ENCODE measurements around the gene SLC27A2.

The SLC27A2 gene

DNA sequence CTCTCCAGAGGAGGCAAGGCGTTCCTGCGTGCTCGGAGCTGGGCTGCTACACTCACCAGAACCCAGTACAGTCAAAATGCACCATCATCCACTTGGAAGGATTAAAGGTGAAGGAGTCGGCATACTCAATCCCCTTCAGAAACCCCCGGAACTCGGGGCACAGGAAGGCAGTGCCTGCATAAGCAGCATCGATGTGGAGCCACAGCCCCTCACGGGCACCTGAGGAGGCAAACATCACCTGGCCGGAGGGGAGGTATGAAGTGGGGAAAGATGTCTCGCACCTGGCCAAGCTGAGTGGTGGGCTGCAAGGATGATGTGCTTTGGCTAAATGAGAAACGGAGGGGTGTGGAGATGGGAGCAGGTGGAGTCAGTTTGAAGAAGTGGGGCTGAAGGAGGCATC is 70.6 kb downstream of the SLC27A2 start:
- POLR2A ChIA-PET (ENCODE audit: low non-redundant PET) = no interaction called here
- DNase-seq (ENCODE audit: low spot score) = no peak
- TF ChIP-seq, protein P1, sequence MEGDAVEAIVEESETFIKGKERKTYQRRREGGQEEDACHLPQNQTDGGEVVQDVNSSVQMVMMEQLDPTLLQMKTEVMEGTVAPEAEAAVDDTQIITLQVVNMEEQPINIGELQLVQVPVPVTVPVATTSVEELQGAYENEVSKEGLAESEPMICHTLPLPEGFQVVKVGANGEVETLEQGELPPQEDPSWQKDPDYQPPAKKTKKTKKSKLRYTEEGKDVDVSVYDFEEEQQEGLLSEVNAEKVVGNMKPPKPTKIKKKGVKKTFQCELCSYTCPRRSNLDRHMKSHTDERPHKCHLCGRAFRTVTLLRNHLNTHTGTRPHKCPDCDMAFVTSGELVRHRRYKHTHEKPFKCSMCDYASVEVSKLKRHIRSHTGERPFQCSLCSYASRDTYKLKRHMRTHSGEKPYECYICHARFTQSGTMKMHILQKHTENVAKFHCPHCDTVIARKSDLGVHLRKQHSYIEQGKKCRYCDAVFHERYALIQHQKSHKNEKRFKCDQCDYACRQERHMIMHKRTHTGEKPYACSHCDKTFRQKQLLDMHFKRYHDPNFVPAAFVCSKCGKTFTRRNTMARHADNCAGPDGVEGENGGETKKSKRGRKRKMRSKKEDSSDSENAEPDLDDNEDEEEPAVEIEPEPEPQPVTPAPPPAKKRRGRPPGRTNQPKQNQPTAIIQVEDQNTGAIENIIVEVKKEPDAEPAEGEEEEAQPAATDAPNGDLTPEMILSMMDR (conservative IDR thresholded peaks at IDR 0.05; ENCODE audit: low read depth) = no peak
- CTCF ChIA-PET = no interaction called here
- no peak overlapping the region for H3K27ac ChIP-seq

DNA sequence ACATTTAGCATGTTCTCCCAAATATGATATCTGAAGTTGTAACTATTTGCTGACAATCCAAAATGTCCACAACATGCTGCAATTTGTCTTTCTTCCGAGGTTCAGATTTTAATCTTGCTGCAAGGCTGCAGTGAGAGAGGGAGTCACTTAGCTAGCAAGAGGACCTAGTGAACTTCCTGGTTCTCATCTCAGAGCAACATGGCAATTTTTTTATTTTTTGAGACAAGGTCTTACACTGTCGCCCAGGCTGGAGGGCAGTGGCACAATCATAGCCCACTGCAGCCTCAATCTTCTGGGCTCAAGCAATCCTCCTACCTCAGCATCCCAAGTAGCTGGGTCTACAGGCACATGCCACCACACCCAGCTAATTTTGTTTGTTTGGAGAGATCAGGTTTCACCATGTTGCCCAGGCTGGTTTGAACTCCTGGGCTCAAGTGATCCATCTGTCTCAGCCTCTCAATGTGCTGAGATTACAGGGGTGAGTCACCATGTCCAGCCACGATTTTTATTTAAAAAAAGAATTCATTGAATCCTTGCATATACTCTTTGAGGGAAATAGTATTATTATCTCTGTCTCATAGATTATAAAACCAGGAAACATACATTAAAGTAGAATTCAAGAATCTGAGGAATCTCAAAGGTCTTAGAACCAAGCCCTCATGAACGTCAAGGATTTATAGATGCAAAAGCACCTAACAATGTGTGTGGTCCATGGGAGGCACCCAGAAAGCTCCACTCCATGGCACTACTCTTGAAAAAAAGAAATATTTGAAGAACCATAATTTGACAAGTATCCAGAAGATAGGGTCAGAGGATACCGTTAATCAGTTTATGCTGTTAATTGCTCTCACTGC is 74.4 kb downstream of the SLC27A2 start:
- no peak overlapping the region for H3K27ac ChIP-seq
- CTCF ChIA-PET = no interaction called here
- POLR2A ChIA-PET (ENCODE audit: low non-redundant PET) = no interaction called here
- DNase-seq (ENCODE audit: low spot score) = no peak
- TF ChIP-seq, protein P1 (conservative IDR thresholded peaks at IDR 0.05; ENCODE audit: low read depth) = no peak

DNA sequence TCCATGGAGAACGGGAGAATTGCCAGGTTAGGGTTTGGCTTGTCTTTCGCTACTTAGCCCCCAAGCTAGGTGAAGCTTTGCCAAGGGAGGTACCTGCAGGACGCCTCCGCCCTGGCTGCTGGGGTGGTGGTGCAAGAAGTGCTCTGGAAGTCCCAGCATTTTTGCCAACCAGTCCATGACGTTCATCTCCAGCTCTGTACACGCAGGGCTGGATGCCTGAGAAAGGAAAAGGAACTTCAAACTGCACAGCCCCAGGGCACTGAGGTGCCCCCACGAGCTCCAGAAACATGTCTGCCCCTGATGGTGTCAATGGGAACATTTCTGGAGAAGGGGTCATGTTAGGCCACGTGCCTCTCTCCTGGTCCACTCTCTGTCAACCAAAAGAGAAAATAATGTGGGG is 75.3 kb downstream of the SLC27A2 start:
- POLR2A ChIA-PET (ENCODE audit: low non-redundant PET) = no interaction called here
- TF ChIP-seq, protein P1 (conservative IDR thresholded peaks at IDR 0.05; ENCODE audit: low read depth) = no peak

DNA sequence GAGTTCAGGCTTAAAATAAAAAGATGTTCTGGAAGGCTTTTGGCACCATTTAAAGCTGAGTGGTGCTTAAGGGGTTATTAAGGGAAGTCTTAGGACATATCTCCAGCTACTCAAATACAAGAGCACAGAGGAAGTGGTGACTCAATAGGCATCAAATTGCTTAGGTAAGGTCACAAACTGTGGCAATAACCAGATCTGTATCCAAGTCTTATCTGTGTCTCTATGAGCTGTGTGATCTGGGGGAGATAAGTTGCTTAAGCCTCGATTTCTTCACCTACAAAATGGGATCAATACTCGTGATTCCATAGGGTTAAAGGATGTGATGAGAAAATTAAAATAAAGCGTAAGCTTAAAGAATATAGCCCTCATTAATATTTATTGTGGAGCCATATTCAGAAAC is 75.9 kb downstream of the SLC27A2 start:
- DNase-seq (ENCODE audit: low spot score) = peak; percentile 31
- ChIA-PET CTCF (no interaction called here), POLR2A (ENCODE audit: low non-redundant PET) (no interaction called here)
- TF ChIP-seq, protein P1 (conservative IDR thresholded peaks at IDR 0.05; ENCODE audit: low read depth) = no peak
- no peak overlapping the region for H3K27ac ChIP-seq

More for the DNA sequence above, 75.3 kb downstream of the SLC27A2 start:
- no peak overlapping the region for H3K27ac ChIP-seq
- CTCF ChIA-PET = no interaction called here
- DNase-seq (ENCODE audit: low spot score) = no peak

DNA sequence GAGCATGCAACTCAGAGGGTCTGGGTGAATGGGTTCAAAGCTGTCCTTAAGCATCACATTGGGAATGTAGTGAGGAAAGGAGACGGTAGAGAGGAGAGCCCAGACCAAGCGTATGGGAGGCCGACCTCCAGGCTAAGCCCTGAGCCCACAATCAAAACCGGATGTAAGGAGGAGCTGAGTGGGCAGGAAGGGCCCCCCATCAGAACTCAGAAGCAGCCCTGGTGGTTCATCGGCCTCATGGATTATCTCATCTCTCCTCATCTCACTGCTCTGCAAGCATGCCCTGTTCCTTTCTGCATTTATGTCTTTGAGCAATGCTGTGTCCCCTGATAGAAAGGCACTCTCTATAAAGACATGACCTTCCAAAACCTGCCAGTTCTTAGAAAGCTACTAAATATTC is 77.3 kb downstream of the SLC27A2 start:
- ChIA-PET CTCF (interaction anchor here (0.7 kb wide), 1 partner anchor 1034 kb away, joined by 4 read pairs; no protein-coding TSS in a partner anchor), POLR2A (ENCODE audit: low non-redundant PET) (interaction anchor here (0.6 kb wide), 1 partner anchor 13 kb away, joined by 3 read pairs; no protein-coding TSS in a partner anchor)
- H3K27ac ChIP-seq = no peak overlapping the region
- TF ChIP-seq, protein P1 (conservative IDR thresholded peaks at IDR 0.05; ENCODE audit: low read depth) = no peak
- DNase-seq (ENCODE audit: low spot score) = no peak

DNA sequence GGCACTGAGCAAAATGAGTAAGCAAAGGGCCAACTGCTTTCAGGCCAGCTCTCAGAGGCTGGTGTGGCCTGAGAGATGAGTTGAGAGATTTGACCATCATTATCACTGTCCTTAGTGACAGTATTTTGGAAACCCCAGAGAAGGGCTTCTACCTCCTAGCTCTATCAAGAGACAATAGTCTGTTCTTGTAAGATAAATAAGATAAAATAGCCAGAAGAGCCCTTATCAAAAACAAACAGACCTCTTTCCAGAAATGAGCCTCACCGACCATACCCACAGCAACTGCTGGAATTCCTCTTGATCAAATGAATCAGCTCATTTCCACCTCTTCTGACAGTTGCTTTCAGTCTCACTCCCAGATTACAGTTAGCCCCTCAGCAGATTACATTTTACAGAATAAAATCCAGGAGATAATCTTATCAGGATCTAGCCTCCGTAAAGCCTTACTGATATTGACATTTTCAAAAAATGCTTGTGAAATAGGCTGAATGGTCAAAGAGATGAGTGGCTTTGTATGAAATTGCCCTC is 79.0 kb downstream of the SLC27A2 start:
- no peak for DNase-seq (ENCODE audit: low spot score)

More for the DNA sequence above, 79.0 kb downstream of the SLC27A2 start:
- ChIA-PET POLR2A (ENCODE audit: low non-redundant PET) (no interaction called here), CTCF (no interaction called here)
- no peak overlapping the region for H3K27ac ChIP-seq
- TF ChIP-seq, protein P1 (conservative IDR thresholded peaks at IDR 0.05; ENCODE audit: low read depth) = no peak
